Stimulated activated CD8-positive, alpha-beta memory T cell treated with anti-CD3 and anti-CD28 coated beads, Interleukin-7, amount 100 ng/mL, for 4 hours (primary cell): Measurements from ENCODE around the gene PRSS27.
"Not testable (repeated sequence)": the region's sequence is repeated elsewhere in the genome, so short reads cannot be mapped to it uniquely, and the experiment has no call there.

Experiments used
- DNase-seq, 2 donors: peaks; one replicate each; pipeline ENCODE4 v3.0.0-alpha.2; 2020; ENCODE audit warnings: low read depth in 2 of 2

PRSS27 gene

DNA sequence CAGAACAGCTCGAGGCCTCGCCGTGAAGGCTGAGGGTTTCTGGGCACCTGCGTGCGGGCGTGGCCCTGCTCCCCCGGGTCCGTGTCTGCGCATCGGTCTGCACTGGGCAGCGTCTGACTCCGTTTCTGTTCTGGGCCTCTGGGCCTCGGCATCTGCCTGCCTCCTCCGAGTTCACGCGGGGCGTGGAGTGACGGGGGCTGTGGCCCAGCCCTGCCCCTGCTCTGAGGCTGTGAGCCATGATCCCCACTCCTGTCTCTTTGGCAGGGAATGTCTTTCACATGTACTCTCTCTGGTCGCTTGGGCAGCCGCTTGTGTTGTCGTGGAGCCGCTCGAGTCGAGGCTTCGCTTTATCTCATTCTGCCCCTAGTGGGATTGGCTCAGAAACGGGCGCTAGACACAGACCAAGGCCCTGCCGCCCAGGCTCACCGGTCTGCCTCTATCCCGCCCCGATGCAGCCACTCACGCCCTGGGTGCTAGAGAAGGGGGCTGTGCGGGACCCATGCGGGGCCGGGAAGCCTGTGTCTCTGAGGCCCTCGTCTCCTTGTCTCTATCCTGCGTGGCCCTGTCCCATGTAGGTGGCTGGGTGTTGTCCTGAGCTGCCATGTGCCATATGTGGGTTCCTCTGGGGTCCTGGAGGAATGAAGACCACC is 23.3 kb downstream of the PRSS27 start:
- not testable (repeated sequence) for DNase-seq

GRCh38 chr16:2692948-2693651 is 26.9 kb downstream of the PRSS27 start:
- no peak for DNase-seq

DNA sequence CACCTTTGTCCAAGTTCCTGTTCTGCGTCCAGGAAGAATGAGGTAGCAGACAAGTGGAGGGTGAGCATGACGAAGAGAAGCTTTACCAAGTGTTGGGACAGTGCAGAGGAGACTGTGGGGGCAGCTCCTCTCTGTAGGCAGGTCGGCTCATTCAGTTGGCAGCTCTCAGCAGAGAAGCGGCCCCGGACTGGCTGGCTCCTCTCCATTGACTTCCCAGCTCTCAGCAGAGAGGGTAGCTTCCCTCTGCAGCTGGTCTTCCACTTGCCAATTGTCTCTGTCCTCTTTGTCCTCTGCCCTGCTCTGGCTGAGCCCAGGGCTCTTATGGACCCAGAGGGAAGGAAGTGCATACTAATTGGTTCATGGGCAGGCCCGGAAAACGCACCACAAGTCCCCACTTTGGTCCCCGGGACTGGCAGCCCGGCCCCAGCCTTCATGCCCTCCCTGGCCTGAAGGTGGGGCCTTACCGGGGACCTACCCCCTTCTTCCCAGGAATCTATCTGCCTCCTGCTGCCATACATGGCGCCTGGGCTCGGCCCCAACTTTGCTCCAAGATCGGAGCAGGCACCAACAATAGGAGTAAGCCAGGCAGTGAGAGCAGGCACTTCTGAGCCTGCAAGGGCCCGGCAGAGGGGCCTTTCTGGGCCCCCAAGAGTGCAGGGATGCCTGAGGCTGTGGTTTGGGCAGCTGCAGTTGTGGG is 27.6 kb downstream of the PRSS27 start:
- DNase-seq, result no peak

- DNase-seq, result no peak
Measured at GRCh38 chr16:2691491-2692248, 28.4 kb downstream of the PRSS27 start.

DNA sequence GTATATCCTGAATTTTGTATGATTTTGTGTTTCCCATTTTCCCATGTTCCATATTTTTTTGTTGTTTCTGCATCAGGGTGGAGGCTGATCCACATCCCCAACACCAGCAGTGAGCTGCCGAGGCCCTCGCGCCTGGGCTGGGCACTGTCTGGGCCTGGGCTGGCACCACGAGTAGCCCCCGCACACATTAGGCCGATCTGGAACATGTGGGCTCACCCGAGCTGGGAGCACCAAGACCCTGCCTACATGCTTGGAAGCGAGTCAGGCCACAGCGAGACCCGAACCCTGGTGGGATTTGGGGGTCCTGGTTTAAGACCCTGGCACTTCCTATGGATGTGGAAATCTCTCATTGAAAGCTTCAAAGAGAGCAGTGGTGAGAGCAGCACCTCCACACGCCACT is 29.2 kb downstream of the PRSS27 start:
- DNase-seq, result no peak

DNA sequence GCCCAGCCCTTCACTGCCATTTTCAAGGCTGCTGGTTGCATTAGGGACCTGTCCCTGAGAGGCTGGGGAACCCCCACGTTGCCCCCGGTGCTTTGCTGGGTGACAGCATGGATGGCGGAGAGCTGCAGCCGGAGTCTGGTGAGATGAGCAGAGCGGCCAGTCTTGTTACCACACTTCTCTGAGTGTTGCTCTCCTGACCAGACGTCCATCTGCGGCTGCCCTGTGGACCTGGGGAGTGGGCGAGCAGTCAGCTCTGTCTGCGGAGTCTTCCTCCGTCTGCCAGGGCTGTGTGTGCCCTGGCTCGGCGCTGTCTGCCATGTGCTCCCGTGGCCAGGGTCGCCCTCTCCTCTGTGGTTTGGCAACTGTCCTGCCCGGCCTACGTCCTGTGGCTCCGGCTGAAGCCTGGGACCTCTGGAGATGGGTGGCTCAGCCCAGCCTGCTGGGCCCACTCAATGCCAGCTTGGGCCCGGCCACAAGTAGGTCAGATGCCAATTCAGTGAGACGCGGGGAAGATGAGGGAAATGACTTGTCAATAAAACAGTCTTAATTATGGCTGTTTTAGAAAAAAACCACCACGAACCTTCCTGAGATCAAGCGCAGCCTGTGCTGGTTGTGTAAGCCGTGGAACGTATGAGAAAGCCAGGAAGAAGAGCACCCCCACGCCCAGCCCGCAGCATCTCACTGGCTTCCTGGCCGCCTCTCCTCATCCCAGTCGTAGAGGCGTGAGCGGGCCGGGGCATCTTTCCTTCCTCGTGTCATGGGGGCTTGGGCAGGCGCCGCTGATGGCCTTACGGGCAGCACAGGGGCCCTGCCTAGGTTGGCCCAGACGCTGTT is 29.8 kb downstream of the PRSS27 start:
- no peak for DNase-seq

DNA sequence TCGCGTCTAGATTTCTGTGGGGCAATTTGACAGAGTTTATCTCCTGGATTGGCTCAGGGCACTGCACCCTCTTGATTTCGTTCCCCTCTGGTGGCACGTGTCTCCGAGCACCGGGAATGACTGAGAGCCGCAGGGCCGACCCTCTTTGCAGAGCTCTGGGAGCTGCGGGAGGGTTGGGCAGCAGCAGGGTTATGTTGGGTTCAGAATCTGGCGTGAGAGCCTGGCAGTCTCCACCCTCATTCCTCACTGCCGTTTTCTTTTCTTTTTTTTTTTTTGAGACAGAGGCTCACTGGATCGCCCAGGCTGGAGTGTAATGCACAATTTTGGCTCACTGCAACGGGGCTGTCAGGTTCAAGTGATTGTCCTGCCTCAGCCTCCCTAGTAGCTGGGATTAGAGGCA is 30.6 kb downstream of the PRSS27 start:
- DNase-seq, result not testable (repeated sequence)

DNA sequence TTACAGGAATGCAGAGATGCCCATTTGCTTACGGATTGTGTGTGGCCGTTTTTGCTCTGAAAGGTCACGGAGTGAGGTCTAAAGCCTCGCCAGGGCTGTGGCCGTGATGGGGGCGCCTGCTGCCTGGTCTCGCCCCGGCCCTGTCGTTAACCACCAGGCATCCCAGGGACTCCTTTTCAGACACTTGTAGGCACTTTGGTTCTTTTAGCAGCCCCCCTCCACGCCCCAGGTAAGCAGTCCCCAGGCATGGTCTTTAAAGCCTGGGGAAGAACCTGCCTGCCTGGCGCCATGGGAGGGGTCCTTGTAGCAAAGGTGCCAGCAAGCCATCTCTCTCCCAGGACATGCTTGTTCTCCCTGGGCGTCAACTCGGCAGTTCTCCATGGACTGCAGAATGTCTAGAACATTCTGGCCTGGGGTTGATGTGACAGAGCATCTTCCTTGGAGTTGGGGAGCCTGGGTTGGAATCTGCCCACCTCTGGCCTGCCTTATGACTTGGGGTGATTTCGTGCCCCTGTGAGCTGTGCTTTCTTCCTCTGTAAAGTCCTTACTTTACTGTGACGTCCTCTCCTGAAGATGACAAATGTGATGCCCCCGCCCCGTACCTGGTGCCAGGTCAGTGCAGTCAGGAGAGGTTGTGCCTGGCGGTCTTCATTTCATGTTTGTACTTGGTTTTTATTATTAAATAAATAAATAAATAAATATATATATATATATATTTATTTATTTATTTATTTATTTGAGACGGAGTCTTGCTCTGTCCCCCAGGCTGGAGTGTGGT is 32.3 kb downstream of the PRSS27 start:
- DNase-seq, result no peak

- peak in 1 of 2 donors; percentile 35 for DNase-seq
Measured at GRCh38 chr16:2686912-2687507, 33.0 kb downstream of the PRSS27 start.

- DNase-seq, result not testable (repeated sequence)
Measured at GRCh38 chr16:2686075-2686474, 33.9 kb downstream of the PRSS27 start.

DNA sequence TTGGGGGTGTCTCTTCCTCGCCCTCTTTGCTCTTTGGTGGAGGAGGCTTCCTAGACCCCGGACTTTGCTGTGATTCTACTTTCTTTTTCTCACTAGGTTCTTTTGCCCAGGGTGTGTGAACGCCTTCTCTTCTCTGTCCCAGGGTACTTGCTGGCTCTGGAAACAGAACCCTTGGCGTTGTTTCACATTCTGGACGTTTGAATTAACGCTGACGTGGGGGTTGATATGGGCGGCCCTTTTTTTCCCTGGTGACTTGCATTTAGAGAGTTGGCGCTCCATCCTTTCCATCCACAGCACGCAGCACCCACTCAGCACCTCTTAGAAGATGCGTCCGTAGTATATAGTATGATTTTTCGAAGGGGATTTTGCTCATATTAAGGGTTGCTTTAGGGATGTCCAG is 37.0 kb downstream of the PRSS27 start:
- not testable (repeated sequence) for DNase-seq

DNA sequence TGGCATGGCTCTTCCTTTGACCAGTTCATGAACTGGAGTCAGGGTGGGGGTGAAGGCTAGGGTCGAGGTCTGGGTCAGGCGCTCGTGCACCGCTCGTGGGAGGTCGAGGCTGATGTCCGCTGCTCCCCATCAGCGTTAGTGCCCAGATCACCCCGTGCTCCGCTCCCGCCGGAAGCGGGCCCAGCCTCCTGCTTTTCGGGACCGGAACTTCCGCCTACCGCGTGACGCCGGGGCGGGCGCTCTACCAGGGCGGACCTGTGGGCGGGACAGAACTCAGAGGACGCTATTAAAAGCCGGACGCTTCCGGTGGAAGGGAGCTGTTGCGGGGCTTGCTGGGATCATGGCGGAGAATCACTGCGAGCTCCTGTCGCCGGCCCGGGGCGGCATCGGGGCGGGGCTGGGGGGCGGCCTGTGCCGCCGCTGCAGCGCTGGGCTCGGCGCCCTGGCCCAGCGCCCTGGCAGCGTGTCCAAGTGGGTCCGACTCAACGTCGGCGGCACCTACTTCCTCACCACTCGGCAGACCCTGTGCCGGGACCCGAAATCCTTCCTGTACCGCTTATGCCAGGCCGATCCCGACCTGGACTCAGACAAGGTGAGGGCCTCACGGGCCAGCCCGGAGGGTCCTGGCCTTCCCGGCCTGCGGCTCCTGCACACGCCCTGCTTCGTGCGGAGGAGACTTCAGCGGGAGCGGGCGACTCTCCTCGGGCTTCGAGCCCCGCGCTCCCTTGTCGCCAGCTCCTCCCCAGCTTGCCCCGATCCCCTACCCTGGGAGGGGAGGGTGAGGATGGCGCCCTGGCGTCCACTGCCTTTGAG is 37.6 kb downstream of the PRSS27 start, which contains the start of gene KCTD5:
TSS of gene KCTD5 (plus strand) at position 315 of the 813 bp plus-strand sequence. CDS start at position 341, 26 bp downstream.
- peak; percentile 93 to 94 for DNase-seq

GRCh38 chr16:2680360-2680759 is 39.7 kb downstream of the PRSS27 start:
- not testable (repeated sequence) for DNase-seq

- not testable (repeated sequence) for DNase-seq
Measured at GRCh38 chr16:2679902-2680301, 40.1 kb downstream of the PRSS27 start.

DNA sequence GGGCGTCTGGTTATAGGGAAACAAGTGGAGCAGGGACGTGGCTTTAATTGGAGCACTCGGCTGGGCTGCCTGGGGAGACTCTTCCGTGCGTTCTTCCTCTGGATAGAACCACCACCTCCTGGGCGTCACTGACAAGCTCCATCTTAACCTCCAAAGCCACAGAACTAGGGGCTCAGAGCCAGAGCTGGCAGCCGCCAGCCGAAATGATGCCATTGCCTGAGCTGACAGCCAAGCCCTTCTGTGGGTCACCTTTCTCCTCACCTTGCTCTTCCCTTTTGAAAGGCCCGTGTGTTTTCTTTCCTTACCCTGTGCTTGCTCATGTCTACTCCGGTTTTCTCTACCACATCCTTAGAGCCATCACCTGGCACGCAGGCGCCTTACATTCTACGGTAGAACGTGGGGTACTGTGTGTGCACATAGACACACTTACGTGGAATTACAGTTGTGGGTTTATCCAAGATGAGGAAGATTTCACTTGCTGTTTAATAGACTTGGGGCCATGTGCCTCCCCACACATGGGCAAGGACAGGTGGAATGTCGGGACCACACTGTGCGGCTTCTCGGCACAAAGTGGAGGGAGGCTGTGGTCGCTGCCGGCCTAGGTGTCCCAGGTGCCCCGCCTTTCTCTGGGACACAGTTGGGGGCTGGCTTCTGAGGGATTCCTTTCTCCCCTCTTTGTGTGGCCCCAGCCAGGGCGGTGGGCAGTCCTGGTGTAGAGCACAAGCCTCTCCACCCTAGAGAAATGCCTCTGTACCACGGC is 41.6 kb downstream of the PRSS27 start:
- DNase-seq, result not testable (repeated sequence)

DNA sequence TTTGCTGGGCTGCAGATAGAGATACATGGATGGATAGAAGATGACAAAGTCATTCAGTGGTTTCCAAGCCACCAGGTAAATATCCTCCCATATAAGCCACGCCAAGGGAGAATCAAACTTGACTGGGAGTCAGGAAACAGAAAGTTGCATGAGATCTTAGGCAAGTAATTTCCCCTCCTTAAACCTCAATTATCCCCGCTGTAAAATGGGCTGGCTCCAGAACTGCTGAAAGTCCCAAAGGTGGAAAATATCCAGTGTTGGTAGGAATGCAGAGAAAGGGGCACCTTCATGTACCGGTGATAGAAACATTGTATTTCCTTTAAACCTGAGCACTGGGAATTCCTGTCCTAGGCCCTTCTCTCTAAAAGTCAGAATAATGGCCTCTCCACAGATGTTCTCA is 43.1 kb downstream of the PRSS27 start:
- DNase-seq, result not testable (repeated sequence)

DNA sequence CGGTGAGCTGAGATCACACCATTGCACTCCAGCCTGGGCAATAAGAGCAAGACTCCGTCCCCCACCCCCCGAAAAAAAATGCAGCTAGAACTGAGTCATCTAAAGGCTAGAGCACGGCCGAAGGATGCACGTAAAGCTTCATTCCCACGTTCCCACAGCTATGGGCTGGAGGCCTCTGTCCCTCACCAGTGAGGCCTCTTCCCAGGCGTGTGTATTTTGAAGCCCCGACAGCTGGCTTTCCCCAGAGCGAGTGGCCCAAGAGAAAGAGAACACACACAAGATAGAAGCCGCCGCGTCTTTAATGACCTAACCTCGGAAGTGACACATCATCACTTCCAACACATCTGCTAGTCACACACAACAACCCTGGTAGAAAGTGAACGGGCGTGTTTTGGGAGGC is 44.3 kb downstream of the PRSS27 start:
- no peak for DNase-seq

GRCh38 chr16:2675021-2675420 is 45.0 kb downstream of the PRSS27 start:
- no peak for DNase-seq
